IMR-90 (cell line): ENCODE data around the gene ATP2B2. TPM values are rescaled to one million over a fixed set of nuclear protein-coding genes. Genes with fewer than 3 reads are reported as not detected.

Source experiments
- ATAC-seq: fragments of 200-7000 bp; cut with Tn5 transposase; 2 replicates; pipeline ENCODE4 v1.9.1; 2020; ENCODE audit warnings: low read depth, mild to moderate bottlenecking, moderate library complexity
- BruUV-seq: library from RNA; stranded (reverse); fragments of 400-500 nt; replicated peaks from 2 replicates; lab custom pipeline; 2021; lab: Mats Ljungman, UMichigan
- CTCF ChIA-PET: fragments of 300-600 bp; formaldehyde crosslinking; extraction: SDS; loops from one replicate; lab custom pipeline; 2021; ENCODE audit warnings: antibody characterized with exemption; lab: Yijun Ruan, JAX
- POLR2A ChIA-PET: fragments of 300-600 bp; sonication (Branson Sonifier 250); formaldehyde crosslinking; loops from one replicate; lab custom pipeline; 2022; ENCODE audit warnings: antibody characterized with exemption; ENCODE audit not compliant: unreplicated experiment; lab: Charles Lee
- DNase-seq: peaks from one replicate; pipeline ENCODE4 v3.0.0; 2013
- H2AFZ ChIP-seq: replicated peaks from 2 replicates; pipeline ENCODE3; 2013; ENCODE audit warnings: low read length, mild to moderate bottlenecking; ENCODE audit not compliant: poor library complexity
- H2AK5ac ChIP-seq: 2 replicates; pipeline ENCODE4 v1.6.1; 2013; ENCODE audit warnings: low read depth, low read length, inconsistent platforms
- H2AK9ac ChIP-seq: replicated peaks from 2 replicates; pipeline ENCODE3; 2013; ENCODE audit warnings: mild to moderate bottlenecking, low read depth, low read length, moderate library complexity; ENCODE audit not compliant: poor library complexity
- H2BK120ac ChIP-seq: 2 replicates; pipeline ENCODE4 v1.6.1; 2013; ENCODE audit warnings: low read depth, low read length, inconsistent platforms
- H2BK15ac ChIP-seq: 3 replicates; pipeline ENCODE4 v1.6.1; 2013; ENCODE audit warnings: low read depth, low read length, inconsistent platforms
- H2BK20ac ChIP-seq: 2 replicates; pipeline ENCODE4 v1.6.1; 2013; ENCODE audit warnings: low read depth, mild to moderate bottlenecking, inconsistent platforms, low read length, moderate library complexity
- H2BK5ac ChIP-seq: 2 replicates; pipeline ENCODE4 v1.6.1; 2013; ENCODE audit warnings: mild to moderate bottlenecking, low read depth, low read length, inconsistent platforms; ENCODE audit not compliant: poor library complexity, severe bottlenecking
- H3K14ac ChIP-seq: replicated peaks from 2 replicates; pipeline ENCODE4 v1.6.1; 2013; ENCODE audit warnings: low read depth, low read length, inconsistent platforms
- H3K18ac ChIP-seq: 2 replicates; pipeline ENCODE4 v1.6.1; 2013; ENCODE audit warnings: low read depth, low read length, control low read depth
- H3K23ac ChIP-seq: 2 replicates; pipeline ENCODE4 v1.6.1; 2013; ENCODE audit warnings: low read depth, low read length, inconsistent platforms
- H3K27ac ChIP-seq: 2 replicates; pipeline ENCODE4 v1.5.1; 2013; ENCODE audit warnings: mild to moderate bottlenecking, control low read depth, low read length; ENCODE audit not compliant: insufficient read depth
- H3K27me3 ChIP-seq: 2 replicates; pipeline ENCODE4 v1.6.1; 2013; ENCODE audit warnings: low read length; ENCODE audit not compliant: control insufficient read depth, insufficient read depth
- H3K36me3 ChIP-seq: 2 replicates; pipeline ENCODE4 v1.6.1; 2013; ENCODE audit warnings: low read length, mixed read lengths; ENCODE audit not compliant: control insufficient read depth, insufficient read depth
- H3K4ac ChIP-seq: 2 replicates; pipeline ENCODE4 v1.6.1; 2013; ENCODE audit warnings: low read depth, low read length, inconsistent platforms
- H3K4me1 ChIP-seq: 2 replicates; pipeline ENCODE4 v1.6.1; 2013; ENCODE audit warnings: low read length, mixed read lengths; ENCODE audit not compliant: control insufficient read depth, insufficient read depth
- H3K4me2 ChIP-seq: 2 replicates; pipeline ENCODE4 v1.6.1; 2013; ENCODE audit warnings: low read depth, mild to moderate bottlenecking, control low read depth, low read length, moderate library complexity
- H3K4me3 ChIP-seq: 2 replicates; pipeline ENCODE4 v1.5.1; 2013; ENCODE audit warnings: low read depth, mild to moderate bottlenecking, control low read depth, low read length, moderate library complexity; ENCODE audit not compliant: insufficient read depth
- H3K56ac ChIP-seq: 2 replicates; pipeline ENCODE4 v1.6.1; 2013; ENCODE audit warnings: low read length, inconsistent platforms; ENCODE audit not compliant: insufficient read depth; ENCODE audit errors: extremely low read depth
- H3K79me1 ChIP-seq, 2 experiments: 2 replicates each; pipeline ENCODE4 v1.6.1; 2013; ENCODE audit warnings: low read length in 2 of 2, inconsistent platforms in 1 of 2, low read depth in 1 of 2
- H3K9ac ChIP-seq: 2 replicates; pipeline ENCODE4 v1.6.1; 2013; ENCODE audit warnings: low read depth, low read length, control low read depth
- H3K9me1 ChIP-seq: 2 replicates; pipeline ENCODE4 v1.6.1; 2013; ENCODE audit warnings: low read length, inconsistent platforms; ENCODE audit not compliant: insufficient read depth
- H3K9me3 ChIP-seq: 2 replicates; pipeline ENCODE4 v1.6.1; 2013; ENCODE audit warnings: low read length; ENCODE audit not compliant: control insufficient read depth, insufficient read depth
- H4K20me1 ChIP-seq: 2 replicates; pipeline ENCODE4 v1.6.1; 2013; ENCODE audit warnings: low read length, inconsistent platforms; ENCODE audit not compliant: insufficient read depth
- H4K5ac ChIP-seq: 2 replicates; pipeline ENCODE4 v1.6.1; 2013; ENCODE audit warnings: mild to moderate bottlenecking, low read depth, low read length, control low read depth
- H4K8ac ChIP-seq, 2 experiments: 2 replicates each; pipeline ENCODE4 v1.6.1; 2013; ENCODE audit warnings: low read depth in 2 of 2, low read length in 2 of 2, control low read depth in 1 of 2, inconsistent platforms in 1 of 2
- H4K91ac ChIP-seq: 2 replicates; pipeline ENCODE4 v1.6.1; 2013; ENCODE audit warnings: low read depth, low read length, inconsistent platforms; ENCODE audit not compliant: insufficient read depth
- MAFK ChIP-seq: IDR thresholded peaks from 2 replicates; pipeline ENCODE4 v1.6.1; 2012; ENCODE audit warnings: low read depth, low read length, improper control_type of control experiment
- MAZ ChIP-seq: IDR thresholded peaks from 2 replicates; pipeline ENCODE4 v1.6.1; 2012; ENCODE audit warnings: low read depth, mild to moderate bottlenecking, low read length, improper control_type of control experiment, moderate library complexity, borderline replicate concordance
- NFE2L2 ChIP-seq: fragments of 150-350 bp; IDR thresholded peaks from 2 replicates; pipeline ENCODE4 v1.6.1; 2016; ENCODE audit warnings: low read depth, mild to moderate bottlenecking, low read length
- RCOR1 ChIP-seq: IDR thresholded peaks from 2 replicates; pipeline ENCODE4 v1.6.1; 2012; ENCODE audit warnings: mild to moderate bottlenecking, low read length, improper control_type of control experiment; ENCODE audit not compliant: insufficient replicate concordance
- WGBS, 2 experiments: methylation state at CpG; one replicate each; pipeline versions ENCODE4 v1.1.5 to v1.1.7; 2013; ENCODE audit warnings: missing lambda C conversion rate in 2 of 2; ENCODE audit not compliant: insufficient read length in 1 of 2; ENCODE audit errors: extremely low coverage in 2 of 2; 5-methylcytosine and 5-hydroxymethylcytosine counted together
- dilution Hi-C: fragments of 300-500 bp; cut with HindIII; formaldehyde crosslinking; loops from one replicate; pipeline ENCODE4 v1.14.3; 2018; ENCODE audit warnings: low sequenced_read_pairs; ENCODE audit not compliant: unreplicated experiment
- in situ Hi-C: fragments of 300-500 bp; cut with MboI; formaldehyde crosslinking; loops from 3 replicates; pipeline ENCODE4 v1.14.3; 2019; ENCODE audit warnings: low sequenced_read_pairs, inconsistent platforms, mixed read lengths
- intact Hi-C: fragments of 100-400 bp; cut with micrococcal nuclease; formaldehyde crosslinking; loops from 2 replicates; pipeline ENCODE4 v1.10.0; 2022
- polyA plus RNA-seq, 3 experiments: library from polyadenylated mRNA; depleted of rRNA; stranded (reverse); fragments of >200 nt; gene quantifications; 2 replicates each; pipeline ENCODE4 v1.2.3, GENCODE V29; 2012; ENCODE audit warnings: low replicate concordance in 1 of 3
- total RNA-seq: library from RNA; depleted of rRNA; stranded (reverse); fragments of >200 nt; gene quantifications from 2 replicates; pipeline ENCODE4 v1.2.3, GENCODE V29; 2012

ATP2B2 gene
- total and polyA plus RNA-seq, 2 of the 4 experiments (the other 2 are of a cell fraction), result under 0.01 to 0.02 TPM

- no peaks in the 10 kb centered on the region for H3K79me1 ChIP-seq
- ATAC-seq, result no peak
- peak overlapping the region; percentile 44 for H2AFZ ChIP-seq
- no peak overlapping the region for H4K8ac ChIP-seq
- no peaks in the 10 kb centered on the region for H4K20me1 ChIP-seq
- no peaks in the 10 kb centered on the region for H3K36me3 ChIP-seq
- H2BK5ac ChIP-seq, result no peak overlapping the region
- H3K14ac ChIP-seq, result no peak overlapping the region
- H2BK15ac ChIP-seq, result no peak overlapping the region
- no peak overlapping the region for H2BK120ac ChIP-seq
- peaks cover 3% of the 10 kb centered on the region for H3K9me1 ChIP-seq
- intact Hi-C loops (no loop called here), dilution Hi-C loops (no loop called here), in situ Hi-C loops (no loop called here)
- WGBS, 2 experiments, result no CpG with 5 or more reads among the region's 6 CpGs
- H3K9me3 ChIP-seq, result peaks cover under 1% of the 10 kb centered on the region; the same call in 1 of the 2 replicates
- H2BK20ac ChIP-seq, result no peak overlapping the region
- no peak for DNase-seq
- no peak overlapping the region for H2AK5ac ChIP-seq
- ChIA-PET POLR2A (no interaction called here), CTCF (no interaction called here)
- peaks cover 3% of the 10 kb centered on the region; the same call in 1 of the 2 replicates for H3K4me1 ChIP-seq
- TF ChIP-seq RCOR1 (no peak), MAZ (no peak), NFE2L2 (no peak), MAFK (no peak)
- H3K23ac ChIP-seq, result no peak overlapping the region
- no peak overlapping the region for H3K4ac ChIP-seq
- H3K18ac ChIP-seq, result no peak overlapping the region
- H3K4me3 ChIP-seq, result no peak overlapping the region
- H3K27me3 ChIP-seq, result peaks cover 28% of the 10 kb centered on the region
- no peak overlapping the region for H2AK9ac ChIP-seq
- no peak overlapping the region for H3K27ac ChIP-seq
- no peak overlapping the region for H4K91ac ChIP-seq
- no peak overlapping the region for H4K5ac ChIP-seq
- no TSS peak for BruUV-seq
- H3K56ac ChIP-seq, result no peak overlapping the region
- no peak overlapping the region for H3K4me2 ChIP-seq
- H3K9ac ChIP-seq, result no peak overlapping the region
Observed at GRCh38 chr3:10376353-10376752, 129.0 kb downstream of the ATP2B2 start.
